K562 (cell line): Measurements from ENCODE around the gene PCP4L1. TPM values are rescaled to one million over a fixed set of nuclear protein-coding genes. Genes with fewer than 3 reads are reported as not detected.
A peak's percentile ranks its signal among the peaks of the same experiment; 100 is the strongest.

Experiments
- ATAC-seq: fragments of 200-7000 bp; cut with Tn5 transposase; 3 replicates; pipeline ENCODE4 v1.9.1; 2020; ENCODE audit warnings: moderate library complexity
- BruUV-seq: library from RNA; stranded (reverse); fragments of 400-500 nt; replicated peaks from 2 replicates; lab custom pipeline; 2021; lab: Mats Ljungman, UMichigan
- CTCF ChIA-PET: fragments of 300-600 bp; formaldehyde crosslinking; extraction: SDS; loops from one replicate; lab custom pipeline; 2021; ENCODE audit warnings: low intra/inter-chr PET ratio; lab: Yijun Ruan, JAX
- POLR2A ChIA-PET: fragments of 300-600, 350-650 bp; sonication (Branson Sonifier 250); formaldehyde crosslinking; extraction: SDS; loops from one replicate; lab custom pipeline; 2021; ENCODE audit warnings: antibody characterized with exemption, inconsistent platforms; lab: Yijun Ruan, JAX
- DNase-seq, 4 experiments: peaks; one replicate each; pipeline versions ENCODE4 v3.0.0 to v3.0.0-alpha.2; 2011 to 2018; ENCODE audit warnings: low spot score in 3 of 4, mixed read lengths in 3 of 4; ENCODE audit errors: extremely low read depth in 1 of 4
- FAIRE-seq: peaks from 2 replicates; lab custom pipeline; 2011; peaks lifted over from hg19 to GRCh38; lab: Jason Lieb, UNC
- H2AFZ ChIP-seq: 2 replicates; pipeline ENCODE4 v1.6.0; 2011; ENCODE audit warnings: low read depth, low read length, control low read depth, inconsistent platforms
- H3K27ac ChIP-seq: fragments of 200-600 bp; 3 replicates; pipeline ENCODE4 v1.8.0; 2011; ENCODE audit warnings: low read depth, mild to moderate bottlenecking, control low read depth, inconsistent platforms, low read length, moderate library complexity, mixed read lengths; ENCODE audit errors: extremely low read depth
- H3K27me3 ChIP-seq, 2 experiments: fragments of 300-600 bp in 1 of 2; 2 replicates in 1 of 2; 3 replicates in 1 of 2; pipeline versions ENCODE4 v1.6.0 to v1.8.0; 2011; ENCODE audit warnings: inconsistent platforms in 2 of 2, low read length in 2 of 2, mild to moderate bottlenecking in 1 of 2, mixed read lengths in 1 of 2, moderate library complexity in 1 of 2; ENCODE audit not compliant: control insufficient read depth in 2 of 2, insufficient read depth in 2 of 2
- H3K36me3 ChIP-seq: fragments of 300-600 bp; 3 replicates; pipeline ENCODE4 v1.8.0; 2011; ENCODE audit warnings: mild to moderate bottlenecking, low read length, inconsistent platforms; ENCODE audit not compliant: control insufficient read depth, insufficient read depth
- H3K4me1 ChIP-seq, 2 experiments: fragments of 200-600 bp in 1 of 2; replicated peaks in 1 of 2; 2 replicates in 1 of 2; 3 replicates in 1 of 2; pipeline versions ENCODE4 v1.5.1 to v1.8.0; 2011; ENCODE audit warnings: inconsistent platforms in 2 of 2, low read length in 2 of 2, mild to moderate bottlenecking in 1 of 2, mixed read lengths in 1 of 2, moderate library complexity in 1 of 2; ENCODE audit not compliant: control insufficient read depth in 2 of 2, insufficient read depth in 2 of 2
- H3K4me2 ChIP-seq: 2 replicates; pipeline ENCODE4 v1.6.1; 2011; ENCODE audit warnings: low read length, control low read depth, inconsistent platforms, mixed read lengths; ENCODE audit not compliant: insufficient read depth
- H3K4me3 ChIP-seq: fragments of 200-600 bp; sonication (generic), shearing (Covaris generic); 2 replicates; pipeline ENCODE4 v1.5.1; 2016; ENCODE audit warnings: control low read depth, inconsistent platforms
- H3K79me2 ChIP-seq: fragments of 200-600 bp; 3 replicates; pipeline ENCODE4 v1.8.0; 2011; ENCODE audit warnings: low read length, inconsistent platforms; ENCODE audit not compliant: control insufficient read depth, insufficient read depth
- H3K9ac ChIP-seq, 2 experiments: 2 replicates each; pipeline versions ENCODE4 v1.6.0 to v1.6.1; 2011; ENCODE audit warnings: low read depth in 2 of 2, low read length in 2 of 2, control low read depth in 1 of 2, inconsistent platforms in 1 of 2, mild to moderate bottlenecking in 1 of 2, mixed read lengths in 1 of 2; ENCODE audit not compliant: insufficient read depth in 1 of 2
- H3K9me1 ChIP-seq: one replicate; pipeline ENCODE4 v1.6.0; 2011; ENCODE audit warnings: inconsistent platforms, mild to moderate bottlenecking, low read length, moderate library complexity; ENCODE audit not compliant: control insufficient read depth, insufficient read depth
- H3K9me3 ChIP-seq: replicated peaks from 2 replicates; pipeline ENCODE4 v1.5.1; 2011; ENCODE audit warnings: low read depth, low read length, inconsistent platforms; ENCODE audit not compliant: control insufficient read depth, insufficient read depth
- H4K20me1 ChIP-seq: replicated peaks from 2 replicates; pipeline ENCODE4 v1.6.1; 2011; ENCODE audit warnings: low read length, inconsistent platforms, mixed read lengths; ENCODE audit not compliant: control insufficient read depth, insufficient read depth
- ARNT ChIP-seq, 2 experiments: fragments of 450-650 bp; IDR thresholded peaks; 2 replicates each; pipeline ENCODE4 v1.6.1; 2016; ENCODE audit warnings: mild to moderate bottlenecking in 1 of 2
- CHD4 ChIP-seq: fragments of 200-600 bp; sonication (generic); IDR thresholded peaks from 3 replicates; pipeline ENCODE4 v1.6.1; 2012; ENCODE audit warnings: low read depth, mild to moderate bottlenecking, mixed read lengths, low read length, inconsistent platforms; ENCODE audit not compliant: insufficient read depth, insufficient replicate concordance, poor library complexity, severe bottlenecking
- CREM ChIP-seq: IDR thresholded peaks from 2 replicates; pipeline ENCODE4 v1.6.1; 2014; ENCODE audit warnings: antibody characterized with exemption, low read depth
- GABPB1 ChIP-seq: sonication (generic); formaldehyde crosslinking; IDR thresholded peaks from 2 replicates; pipeline ENCODE4 v1.8.0; 2022; ENCODE audit warnings: mild to moderate bottlenecking, missing genetic modification reagents
- KAT7 ChIP-seq: sonication (generic); formaldehyde crosslinking; IDR thresholded peaks from 2 replicates; pipeline ENCODE4 v1.8.0; 2022; ENCODE audit warnings: missing genetic modification reagents, mild to moderate bottlenecking, borderline replicate concordance
- MAFG ChIP-seq: fragments of 450-650 bp; conservative IDR thresholded peaks from 2 replicates; pipeline ENCODE4 v1.6.1; 2016; ENCODE audit warnings: missing genetic modification characterization, missing compliant biosample characterization
- TBP ChIP-seq: optimal IDR thresholded peaks from 2 replicates; pipeline ENCODE3; 2011; ENCODE audit warnings: low read depth, low read length, improper control_type of control experiment
- WGBS: fragments of 100-300 bp; shearing (Covaris generic); methylation state at CpG from one replicate; pipeline ENCODE4 v1.1.6; 2016; ENCODE audit warnings: low coverage, mixed read lengths; ENCODE audit not compliant: insufficient coverage; ENCODE audit errors: missing lambda C conversion rate; 5-methylcytosine and 5-hydroxymethylcytosine counted together
- in situ Hi-C: fragments of 300-500 bp; cut with MboI; formaldehyde crosslinking; loops from 4 replicates; pipeline ENCODE4 v1.15.0; 2018; ENCODE audit warnings: inconsistent platforms, mixed read lengths
- intact Hi-C: fragments of 100-400 bp; cut with micrococcal nuclease; formaldehyde crosslinking; loops from 2 replicates; pipeline ENCODE4 v1.14.2; 2022
- polyA plus RNA-seq, 8 experiments: library from polyadenylated mRNA; depleted of rRNA in 4 of 8; stranded (reverse) in 5 of 8; unstranded in 3 of 8; fragments of >200 nt; fragmentation: Nextera tagmentation in 2 of 8; fragmentation: Illumina TruSeq in 1 of 8; extraction: Ambion mirVana in 2 of 8; extraction: Trizol in 1 of 8; gene quantifications; 2 replicates each; pipeline versions ENCODE4 v1.2.1 to v1.2.3, GENCODE V29; 2011 to 2014; ENCODE audit warnings: inconsistent platforms in 1 of 8, missing spikeins in 1 of 8
- total RNA-seq, 7 experiments: library from RNA; depleted of rRNA in 6 of 7; stranded (reverse); fragments of >200 nt in 6 of 7; fragmentation: Illumina TruSeq in 2 of 7; extraction: Trizol in 2 of 7; gene quantifications; 2 replicates each; pipeline versions ENCODE4 v1.2.1 to v1.2.3, GENCODE V29; 2011 to 2021; ENCODE audit warnings: low replicate concordance in 1 of 7
- TF ChIP-seq, protein P1 (sequence below): fragments of 250-450 bp; sonication (Bioruptor Pico); IDR thresholded peaks from 2 replicates; pipeline ENCODE4 v1.8.0; 2022; ENCODE audit warnings: moderate library complexity, mild to moderate bottlenecking, inconsistent platforms

PCP4L1 gene
- total and polyA plus RNA-seq, 9 of the 15 experiments (the other 6 are each of a cell fraction or from before 2014, with no cell fraction given) = not detected

DNA sequence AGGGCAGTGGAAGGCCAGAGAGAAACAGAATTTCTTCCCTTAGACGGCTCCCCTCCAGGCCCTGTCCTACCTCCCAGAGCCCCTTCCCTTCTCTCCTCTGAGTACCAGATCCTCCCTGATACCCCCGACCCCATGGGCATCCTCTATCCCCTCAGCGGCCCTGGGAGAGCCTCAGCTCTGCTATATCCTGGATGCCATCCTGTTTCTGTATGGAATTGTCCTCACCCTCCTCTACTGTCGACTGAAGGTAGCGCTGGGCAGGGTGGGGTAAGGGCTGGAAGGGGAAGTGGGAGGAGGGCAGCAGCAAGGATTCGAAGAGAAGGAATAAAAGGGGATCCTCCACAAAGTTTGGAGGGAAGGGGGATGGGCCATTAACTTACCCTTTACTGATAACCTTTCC, 40.7 kb upstream of the PCP4L1 start:
- no peak for FAIRE-seq
- no peaks in the 10 kb centered on the region for H3K79me2 ChIP-seq
- H3K9me3 ChIP-seq = no peaks in the 10 kb centered on the region
- in situ Hi-C loops = no loop called here
- H3K4me1 ChIP-seq = peaks cover 3 to 25% of the 10 kb centered on the region in 2 experiments; a peak in 4 of 5 replicates
- WGBS = 46% methylated on average over 5 of the region's 6 CpGs
- no peak overlapping the region for H3K4me2 ChIP-seq
- no peaks in the 10 kb centered on the region for H3K27me3 ChIP-seq
- no peak for DNase-seq
- no peaks in the 10 kb centered on the region for H4K20me1 ChIP-seq
- ChIA-PET POLR2A (interaction anchor here (0.5 to 0.6 kb wide), 2 partner anchors 160 to 210 kb away, joined by 3 read pairs; no protein-coding TSS in a partner anchor), CTCF (no interaction called here)
- peak; percentile 6; the same call in 1 of the 3 replicates for ATAC-seq
- peaks cover 18% of the 10 kb centered on the region for H3K36me3 ChIP-seq
- H2AFZ ChIP-seq = peak overlapping the region; percentile 1; the same call in 1 of the 2 replicates
- TF ChIP-seq CHD4 = no peak
- TF ChIP-seq, protein P1, sequence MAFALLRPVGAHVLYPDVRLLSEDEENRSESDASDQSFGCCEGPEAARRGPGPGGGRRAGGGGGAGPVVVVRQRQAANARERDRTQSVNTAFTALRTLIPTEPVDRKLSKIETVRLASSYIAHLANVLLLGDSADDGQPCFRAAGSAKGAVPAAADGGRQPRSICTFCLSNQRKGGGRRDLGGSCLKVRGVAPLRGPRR (CRISPR knock-in tag) = no peak
- no peak for TF ChIP-seq MAFG (tag)
- no peak for TF ChIP-seq TBP
- TF ChIP-seq GABPB1 = no peak
- TF ChIP-seq ARNT (IDR thresholded peaks at IDR 0.05) = no peak
- TF ChIP-seq KAT7 = no peak
- TF ChIP-seq CREM = no peak
- intact Hi-C loops = no loop called here
- H3K4me3 ChIP-seq = no peak overlapping the region
- H3K9ac ChIP-seq = peak overlapping the region in 1 of 2 experiments; percentile 41; a peak in 1 of 4 replicates
- H3K9me1 ChIP-seq = no peaks in the 10 kb centered on the region
- BruUV-seq = no TSS peak
- no peak overlapping the region for H3K27ac ChIP-seq
